PC-3 (cell line): ENCODE measurements around the gene GNG10. TPM values are rescaled to one million over a fixed set of nuclear protein-coding genes. Genes with fewer than 3 reads are reported as not detected.

Experiments used
- ATAC-seq: fragments of 200-7000 bp; cut with Tn5 transposase; 2 replicates; pipeline ENCODE4 v1.9.1; 2020; ENCODE audit warnings: mild to moderate bottlenecking, moderate library complexity
- BruUV-seq: library from RNA; stranded (reverse); fragments of 400-500 nt; replicated peaks from 2 replicates; lab custom pipeline; 2021; lab: Mats Ljungman, UMichigan
- CTCF ChIA-PET: fragments of 300-600 bp; sonication (Branson Sonifier 250); formaldehyde crosslinking; loops from one replicate; lab custom pipeline; 2022; ENCODE audit warnings: antibody characterized with exemption; lab: Charles Lee
- POLR2A ChIA-PET: fragments of 300-600 bp; sonication (Branson Sonifier 250); formaldehyde crosslinking; loops from one replicate; lab custom pipeline; 2022; ENCODE audit warnings: antibody characterized with exemption; ENCODE audit not compliant: unreplicated experiment; lab: Charles Lee
- DNase-seq: peaks from one replicate; pipeline ENCODE4 v3.0.0-alpha.2; 2015
- H2AFZ ChIP-seq: fragments of 300-600 bp; sonication (generic); 2 replicates; pipeline ENCODE4 v1.6.0; 2016; ENCODE audit warnings: antibody characterized with exemption, low read length
- H3F3A ChIP-seq: fragments of 300-600 bp; sonication (generic); one replicate; pipeline ENCODE4 v1.6.0; 2017; ENCODE audit warnings: antibody characterized with exemption, low read length, control low read depth, mild to moderate bottlenecking; ENCODE audit not compliant: unreplicated experiment
- H3K27ac ChIP-seq: fragments of 300-600 bp; sonication (generic); 2 replicates; pipeline ENCODE4 v1.5.1; 2016; ENCODE audit warnings: mild to moderate bottlenecking, low read length
- H3K27me3 ChIP-seq: fragments of 300-600 bp; sonication (generic); 2 replicates; pipeline ENCODE4 v1.6.1; 2016; ENCODE audit warnings: low read length, mixed read lengths
- H3K36me3 ChIP-seq: fragments of 300-600 bp; sonication (generic); 2 replicates; pipeline ENCODE4 v1.6.1; 2016; ENCODE audit warnings: low read depth, mixed run types, low read length, mixed read lengths
- H3K4me1 ChIP-seq: fragments of 300-600 bp; sonication (generic); 2 replicates; pipeline ENCODE4 v1.5.1; 2016; ENCODE audit warnings: low read length; ENCODE audit not compliant: insufficient read depth
- H3K4me2 ChIP-seq: fragments of 300-600 bp; sonication (generic); 2 replicates; pipeline ENCODE4 v1.6.0; 2016; ENCODE audit warnings: low read length
- H3K4me3 ChIP-seq: fragments of 300-600 bp; sonication (generic); 2 replicates; pipeline ENCODE4 v1.5.1; 2016; ENCODE audit warnings: mild to moderate bottlenecking, low read length, mixed read lengths
- H3K79me2 ChIP-seq: fragments of 300-600 bp; sonication (generic); 2 replicates; pipeline ENCODE4 v1.6.1; 2017; ENCODE audit warnings: low read length, mixed read lengths
- H3K9ac ChIP-seq: fragments of 300-600 bp; sonication (generic); 2 replicates; pipeline ENCODE4 v1.6.0; 2016; ENCODE audit warnings: mild to moderate bottlenecking, low read length
- H3K9me2 ChIP-seq: fragments of 300-600 bp; sonication (generic); replicated peaks from 2 replicates; pipeline ENCODE4 v1.6.1; 2016; ENCODE audit warnings: mixed run types, low read length, mixed read lengths
- H3K9me3 ChIP-seq: fragments of 300-600 bp; sonication (generic); 2 replicates; pipeline ENCODE4 v1.6.1; 2016; ENCODE audit warnings: low read length, mixed read lengths
- H4K20me1 ChIP-seq: fragments of 300-600 bp; sonication (generic); 2 replicates; pipeline ENCODE4 v1.6.1; 2016; ENCODE audit warnings: low read length, mixed read lengths
- EZH2 ChIP-seq: fragments of 300-600 bp; sonication (generic); IDR thresholded peaks from one replicate; pipeline ENCODE4 v1.6.1; 2017; ENCODE audit warnings: antibody characterized with exemption, mild to moderate bottlenecking, low read length; ENCODE audit not compliant: unreplicated experiment
- EZH2phosphoT487 ChIP-seq: fragments of 300-600 bp; sonication (generic); IDR thresholded peaks from 2 replicates; pipeline ENCODE4 v1.6.1; 2018; ENCODE audit warnings: mild to moderate bottlenecking, antibody characterized with exemption, low read length, borderline replicate concordance
- intact Hi-C: fragments of 100-400 bp; cut with micrococcal nuclease; formaldehyde crosslinking; loops from 2 replicates; pipeline ENCODE4 v1.9.0; 2023
- total RNA-seq: library from RNA; depleted of rRNA; stranded (reverse); fragments of >200 nt; gene quantifications from 2 replicates; pipeline ENCODE4 v1.2.3, GENCODE V29; 2014; rRNA removed
- TF ChIP-seq, protein P1 (sequence below): fragments of 300-600 bp; sonication (generic); conservative IDR thresholded peaks from 2 replicates; pipeline ENCODE4 v1.5.1; 2017; ENCODE audit warnings: antibody characterized with exemption, low read depth, mild to moderate bottlenecking, low read length

Gene GNG10
- total RNA-seq, 1 experiment from 2014 or later = 50.7 TPM

DNA sequence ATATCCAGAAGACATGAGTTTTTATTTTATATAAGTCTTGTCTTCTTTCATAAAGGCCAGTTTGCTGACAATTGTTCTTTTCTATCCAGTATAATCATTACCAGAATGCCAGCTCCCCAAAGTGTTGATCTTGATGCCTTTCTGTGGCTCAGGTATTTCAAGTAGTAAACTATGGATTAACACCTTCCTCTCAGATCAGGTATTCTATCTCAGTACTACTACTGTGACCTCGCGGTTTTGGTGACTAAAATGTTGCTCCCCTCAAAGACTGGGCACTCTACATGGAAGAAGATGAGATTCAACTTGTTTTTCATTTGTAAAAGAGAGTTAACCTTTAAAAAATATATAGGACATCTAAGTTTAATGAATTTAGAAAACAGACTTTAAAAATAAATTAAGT, 58.1 kb downstream of the GNG10 start:
- ChIA-PET CTCF (no interaction called here), POLR2A (no interaction called here)
- Histone ChIP-seq H3K4me1 (no peaks in the 10 kb centered on the region), H3K9ac (no peak overlapping the region), H2AFZ (no peak overlapping the region), H3F3A (no peaks in the 10 kb centered on the region), H3K9me3 (no peaks in the 10 kb centered on the region), H3K4me2 (no peak overlapping the region), H3K27ac (no peak overlapping the region), H3K79me2 (no peaks in the 10 kb centered on the region), H3K9me2 (no peaks in the 10 kb centered on the region), H3K36me3 (no peaks in the 10 kb centered on the region), H3K4me3 (no peak overlapping the region), H3K27me3 (no peaks in the 10 kb centered on the region), H4K20me1 (no peaks in the 10 kb centered on the region)
- intact Hi-C loops = no loop called here
- no TSS peak for BruUV-seq
- TF ChIP-seq, protein P1, sequence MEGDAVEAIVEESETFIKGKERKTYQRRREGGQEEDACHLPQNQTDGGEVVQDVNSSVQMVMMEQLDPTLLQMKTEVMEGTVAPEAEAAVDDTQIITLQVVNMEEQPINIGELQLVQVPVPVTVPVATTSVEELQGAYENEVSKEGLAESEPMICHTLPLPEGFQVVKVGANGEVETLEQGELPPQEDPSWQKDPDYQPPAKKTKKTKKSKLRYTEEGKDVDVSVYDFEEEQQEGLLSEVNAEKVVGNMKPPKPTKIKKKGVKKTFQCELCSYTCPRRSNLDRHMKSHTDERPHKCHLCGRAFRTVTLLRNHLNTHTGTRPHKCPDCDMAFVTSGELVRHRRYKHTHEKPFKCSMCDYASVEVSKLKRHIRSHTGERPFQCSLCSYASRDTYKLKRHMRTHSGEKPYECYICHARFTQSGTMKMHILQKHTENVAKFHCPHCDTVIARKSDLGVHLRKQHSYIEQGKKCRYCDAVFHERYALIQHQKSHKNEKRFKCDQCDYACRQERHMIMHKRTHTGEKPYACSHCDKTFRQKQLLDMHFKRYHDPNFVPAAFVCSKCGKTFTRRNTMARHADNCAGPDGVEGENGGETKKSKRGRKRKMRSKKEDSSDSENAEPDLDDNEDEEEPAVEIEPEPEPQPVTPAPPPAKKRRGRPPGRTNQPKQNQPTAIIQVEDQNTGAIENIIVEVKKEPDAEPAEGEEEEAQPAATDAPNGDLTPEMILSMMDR = no peak
- no peak for TF ChIP-seq EZH2
- TF ChIP-seq EZH2phosphoT487 = no peak
- no peak for ATAC-seq
- DNase-seq = no peak

Other genes with a start within 250 kb of the GNG10 start
- 69.0 and 87.3 TPM in 2 replicates for gene ECPAS, start 177.2 kb upstream of the GNG10 start, total RNA-seq
- 3.0 and 3.9 TPM in 2 replicates for gene ZNF483, start 136.4 kb upstream of the GNG10 start, total RNA-seq
- gene PTGR1, start 62.0 kb upstream of the GNG10 start, total RNA-seq = 42.5 and 43.1 TPM in 2 replicates
- 5.1 and 5.9 TPM in 2 replicates for gene DNAJC25, start 30.3 kb upstream of the GNG10 start, total RNA-seq
- 0.18 TPM in 1 of 2 replicates, not detected in the other for gene SHOC1, start 133.3 kb downstream of the GNG10 start, total RNA-seq
- gene UGCG, start 235.2 kb downstream of the GNG10 start, total RNA-seq = 27.0 and 29.4 TPM in 2 replicates